Activated B cell treated with CpG ODN at 0.5 μM for 24 hours (primary cell): Measurements from ENCODE around the gene NETO1. TPM values are rescaled to one million over a fixed set of nuclear protein-coding genes. Genes with fewer than 3 reads are reported as not detected.

Experiments used
- ATAC-seq: fragments of 200-7000 bp; cut with Tn5 transposase; one replicate; pipeline ENCODE4 v1.10.0; 2021; ENCODE audit warnings: low read depth, mild to moderate bottlenecking, moderate library complexity
- CTCF ChIA-PET: fragments of 350-600 bp; sonication (Branson Sonifier 250); formaldehyde crosslinking; loops from one replicate; lab custom pipeline; 2021; ENCODE audit warnings: antibody characterized with exemption; lab: Charles Lee
- POLR2A ChIA-PET: fragments of 350-600 bp; sonication (Branson Sonifier 250); formaldehyde crosslinking; loops from one replicate; lab custom pipeline; 2021; ENCODE audit warnings: antibody characterized with exemption; lab: Charles Lee
- DNase-seq: peaks from one replicate; pipeline ENCODE4 v3.0.0; 2022
- H3K27ac Mint-ChIP-seq: one replicate; pipeline ENCODE4 v1.8.0; 2020; ENCODE audit warnings: mixed read lengths
- H3K27me3 Mint-ChIP-seq: one replicate; pipeline ENCODE4 v1.8.0; 2021; ENCODE audit warnings: mixed read lengths
- H3K36me3 Mint-ChIP-seq: one replicate; pipeline ENCODE4 v1.8.0; 2021; ENCODE audit warnings: low read depth, mixed read lengths
- H3K4me1 Mint-ChIP-seq: one replicate; pipeline ENCODE4 v1.8.0; 2021; ENCODE audit warnings: mixed read lengths
- H3K4me3 Mint-ChIP-seq: one replicate; pipeline ENCODE4 v1.8.0; 2020; ENCODE audit warnings: mild to moderate bottlenecking, mixed read lengths
- H3K9me3 Mint-ChIP-seq: one replicate; pipeline ENCODE4 v1.8.0; 2020; ENCODE audit warnings: mixed read lengths
- CTCF ChIP-seq: fragments of 200-600 bp; IDR thresholded peaks from one replicate; pipeline ENCODE4 v1.8.0; 2022; ENCODE audit warnings: antibody characterized with exemption, mild to moderate bottlenecking
- intact Hi-C: fragments of 100-400 bp; cut with micrococcal nuclease; formaldehyde crosslinking; loops from one replicate; pipeline ENCODE4 v1.15.1; 2024
- total RNA-seq: library from RNA; stranded (reverse); gene quantifications from 2 replicates; pipeline ENCODE4 v1.2.3, GENCODE V29; 2022

NETO1 gene
- total RNA-seq, 1 donor from 2014 or later, result 9.1 TPM

- H3K4me3 Mint-ChIP-seq, result no peak overlapping the region
- no peak overlapping the region for H3K27ac Mint-ChIP-seq
- H3K4me1 Mint-ChIP-seq, result peaks cover 8% of the 10 kb centered on the region
- TF ChIP-seq CTCF, result no peak
- peaks cover 3% of the 10 kb centered on the region for H3K27me3 Mint-ChIP-seq
- CTCF ChIA-PET, result no interaction called here
- H3K36me3 Mint-ChIP-seq, result peaks cover 10% of the 10 kb centered on the region
- intact Hi-C loops, result loop anchor here (10.0 kb wide), 1 partner anchor 1731 kb away; the partner anchor contains the start of gene ZNF407
- POLR2A ChIA-PET, result no interaction called here
- no peak for DNase-seq
- no peaks in the 10 kb centered on the region for H3K9me3 Mint-ChIP-seq
- no peak for ATAC-seq
These were observed 4.0 kb downstream of the NETO1 start for GRCh38 chr18:72863754-72864153.

- POLR2A ChIA-PET, result no interaction called here
- DNase-seq, result no peak
- no peak for TF ChIP-seq CTCF
- no peaks in the 10 kb centered on the region for H3K4me1 Mint-ChIP-seq
- no peak overlapping the region for H3K27ac Mint-ChIP-seq
- H3K36me3 Mint-ChIP-seq, result peaks cover 17% of the 10 kb centered on the region
- H3K27me3 Mint-ChIP-seq, result no peaks in the 10 kb centered on the region
- ATAC-seq, result no peak
- no peak overlapping the region for H3K4me3 Mint-ChIP-seq
- CTCF ChIA-PET, result no interaction called here
- intact Hi-C loops, result no loop called here
- H3K9me3 Mint-ChIP-seq, result no peaks in the 10 kb centered on the region
These were observed 8.7 kb downstream of the NETO1 start for GRCh38 chr18:72859088-72859487.

GRCh38 chr18:72849671-72850070, 18.1 kb downstream of the NETO1 start:
- peaks cover 6% of the 10 kb centered on the region for H3K9me3 Mint-ChIP-seq
- CTCF ChIA-PET, result no interaction called here

GRCh38 chr18:72848503-72849237, 19.1 kb downstream of the NETO1 start:
- TF ChIP-seq CTCF, result no peak
- DNase-seq (no peak), ATAC-seq (no peak)
- intact Hi-C loops, result no loop called here
- peaks cover 6% of the 10 kb centered on the region for H3K9me3 Mint-ChIP-seq
- H3K36me3 Mint-ChIP-seq, result no peaks in the 10 kb centered on the region
- ChIA-PET POLR2A (no interaction called here), CTCF (no interaction called here)
- no peaks in the 10 kb centered on the region for H3K27me3 Mint-ChIP-seq
- H3K4me1 Mint-ChIP-seq, result peaks cover 3% of the 10 kb centered on the region
- H3K27ac Mint-ChIP-seq, result no peak overlapping the region
- H3K4me3 Mint-ChIP-seq, result no peak overlapping the region

More at GRCh38 chr18:72849671-72850070, 18.1 kb downstream of the NETO1 start:
- DNase-seq (no peak), ATAC-seq (no peak)
- intact Hi-C loops, result no loop called here
- no peak overlapping the region for H3K27ac Mint-ChIP-seq
- H3K4me1 Mint-ChIP-seq, result peaks cover 3% of the 10 kb centered on the region
- H3K4me3 Mint-ChIP-seq, result no peak overlapping the region
- H3K36me3 Mint-ChIP-seq, result no peaks in the 10 kb centered on the region
- no peak for TF ChIP-seq CTCF
- H3K27me3 Mint-ChIP-seq, result no peaks in the 10 kb centered on the region
- POLR2A ChIA-PET, result no interaction called here

- Mint-ChIP-seq H3K4me1 (peaks cover 3% of the 10 kb centered on the region), H3K27ac (no peak overlapping the region), H3K4me3 (no peak overlapping the region), H3K27me3 (no peaks in the 10 kb centered on the region), H3K9me3 (peaks cover 6% of the 10 kb centered on the region), H3K36me3 (no peaks in the 10 kb centered on the region)
- ATAC-seq (no peak), DNase-seq (no peak)
- intact Hi-C loops, result no loop called here
- TF ChIP-seq CTCF, result no peak
- POLR2A ChIA-PET, result no interaction called here
- CTCF ChIA-PET, result no interaction called here
These were observed 20.0 kb downstream of the NETO1 start for GRCh38 chr18:72847771-72848170.
